Left hindlimb (tissue), 1 donor: ENCODE data around the gene EPB41L2.
"Not testable (repeated sequence)": the region's sequence is repeated elsewhere in the genome, so short reads cannot be mapped to it uniquely, and the experiment has no call there.

Source experiments
- DNase-seq: peaks from one replicate; pipeline ENCODE4 v3.0.0-alpha.2; 2018

The EPB41L2 gene

GRCh38 chr6:131001945-131002660 lies 60.9 kb downstream of the EPB41L2 start:
- DNase-seq = no peak

DNA sequence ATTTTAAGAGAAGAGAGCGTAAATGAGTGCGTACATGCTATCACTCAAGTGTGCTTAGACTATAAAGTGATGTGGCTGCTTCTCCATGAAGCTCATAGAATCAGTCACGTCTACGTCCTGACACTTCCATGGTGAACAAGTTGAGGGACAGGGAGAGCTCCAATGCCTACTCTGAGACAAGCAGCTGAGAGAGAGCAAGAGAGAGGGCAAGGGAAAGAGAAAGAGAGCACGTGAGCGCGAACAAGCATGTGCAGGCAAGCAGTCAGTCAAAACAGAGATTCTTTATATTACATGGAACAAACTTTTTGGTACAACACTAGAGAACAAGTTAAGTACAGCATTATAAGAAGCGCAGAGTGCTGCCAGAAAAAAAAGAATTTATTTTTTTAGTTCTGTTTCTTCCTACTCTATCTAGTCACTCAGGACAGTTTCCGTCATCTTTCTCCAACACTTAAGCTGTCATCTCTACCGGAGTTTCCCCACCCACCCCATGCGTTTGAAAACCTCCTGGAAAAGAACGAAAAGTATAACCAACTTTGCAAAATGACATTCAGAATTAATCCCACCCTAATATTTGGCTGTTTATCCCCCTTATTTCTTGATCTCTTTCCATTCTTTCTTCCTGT lies 61.8 kb downstream of the EPB41L2 start:
- DNase-seq = no peak

- no peak for DNase-seq
Observed at GRCh38 chr6:131000544-131000943, 62.5 kb downstream of the EPB41L2 start.

DNA sequence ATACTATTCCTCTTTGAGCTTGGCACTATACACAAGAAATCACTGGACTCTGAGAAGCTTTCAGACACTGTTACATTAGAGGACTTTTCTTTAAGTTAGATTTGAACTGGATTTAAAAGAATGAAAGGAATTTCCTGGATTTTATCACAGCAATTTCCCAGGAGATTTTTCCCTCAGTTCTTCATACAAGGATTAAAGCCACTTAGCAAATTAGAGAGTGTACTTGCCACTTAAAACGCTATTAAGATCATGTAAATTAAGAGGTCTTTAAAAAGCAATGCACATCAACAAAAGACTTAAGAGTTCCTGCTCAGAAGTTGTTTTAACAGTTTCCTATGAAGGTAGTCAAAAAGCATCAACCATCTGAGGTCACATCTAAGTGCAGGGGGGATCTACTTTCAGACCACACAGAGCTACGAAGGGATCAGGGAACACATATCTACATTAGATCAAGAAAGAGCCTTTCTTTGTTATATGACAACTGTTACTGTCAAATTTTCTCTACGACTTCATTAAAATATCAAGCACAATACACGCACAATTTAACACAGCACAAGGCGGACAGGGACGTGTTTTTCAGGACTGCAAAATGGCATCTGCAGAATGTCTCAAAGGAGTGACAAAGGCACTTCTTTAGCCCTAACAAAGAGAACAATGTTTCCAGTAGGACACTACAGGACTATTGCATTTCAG lies 65.8 kb downstream of the EPB41L2 start:
- no peak for DNase-seq

GRCh38 chr6:130996635-130997034 lies 66.4 kb downstream of the EPB41L2 start:
- no peak for DNase-seq

- no peak for DNase-seq
Observed at GRCh38 chr6:130995783-130996447, 67.1 kb downstream of the EPB41L2 start.

DNA sequence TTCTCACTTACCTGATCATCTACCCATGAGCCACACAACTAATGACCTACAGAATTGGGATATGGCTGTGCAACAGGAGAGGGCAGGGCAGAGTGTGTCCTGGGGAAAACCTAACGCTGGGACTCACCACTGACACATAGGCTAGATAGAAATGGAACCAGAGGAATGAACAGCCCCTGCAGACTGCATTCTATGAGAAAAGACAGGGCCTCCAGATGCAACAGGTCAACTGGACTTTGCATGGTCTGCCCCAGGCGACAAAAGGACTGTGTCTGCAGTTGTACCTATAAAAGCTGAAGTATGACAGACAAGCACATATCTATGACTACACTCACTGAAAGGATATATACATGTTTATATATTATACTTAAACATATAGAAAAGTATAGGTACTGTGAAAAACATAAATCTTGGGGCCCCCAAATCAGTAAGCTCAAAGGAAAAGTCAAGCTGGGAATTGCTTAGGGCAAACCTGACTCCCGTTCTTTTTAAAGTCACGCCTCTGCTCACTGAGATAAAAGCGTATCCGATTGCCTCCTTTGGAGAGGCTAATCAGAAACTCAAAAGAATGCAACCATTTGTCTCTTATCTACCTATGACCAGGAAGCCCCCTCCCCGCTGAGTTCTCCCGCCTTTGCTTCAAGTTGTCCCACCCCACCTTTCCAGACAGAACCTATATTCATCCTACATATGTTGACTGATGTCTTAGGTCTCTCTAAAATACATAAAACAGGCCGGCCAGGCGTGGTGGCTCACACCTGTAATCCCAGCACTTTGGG lies 68.5 kb downstream of the EPB41L2 start:
- DNase-seq = no peak

GRCh38 chr6:130993292-130993765 lies 69.7 kb downstream of the EPB41L2 start:
- no peak for DNase-seq

- DNase-seq = no peak
Observed at GRCh38 chr6:130991422-130992137, 71.5 kb downstream of the EPB41L2 start.

DNA sequence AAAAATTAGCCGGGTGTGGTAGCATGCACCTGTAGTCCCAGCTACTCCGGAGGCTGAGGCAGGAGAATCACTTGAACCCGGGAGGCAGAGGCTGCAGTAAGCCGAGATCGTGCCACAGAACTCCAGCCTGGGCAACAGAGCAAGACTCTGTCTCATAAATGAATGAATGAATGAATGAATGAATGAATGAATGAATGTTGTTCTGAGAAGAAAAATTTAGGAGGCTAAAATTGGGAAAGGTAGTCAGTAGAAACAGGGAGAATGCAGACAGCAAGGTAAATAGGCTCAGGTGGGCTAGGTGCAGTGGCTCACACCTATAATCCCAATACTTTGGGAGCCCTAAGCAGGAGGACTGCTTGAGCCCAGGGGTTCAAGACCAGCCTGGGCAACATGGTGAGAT lies 75.5 kb downstream of the EPB41L2 start:
- not testable (repeated sequence) for DNase-seq

DNA sequence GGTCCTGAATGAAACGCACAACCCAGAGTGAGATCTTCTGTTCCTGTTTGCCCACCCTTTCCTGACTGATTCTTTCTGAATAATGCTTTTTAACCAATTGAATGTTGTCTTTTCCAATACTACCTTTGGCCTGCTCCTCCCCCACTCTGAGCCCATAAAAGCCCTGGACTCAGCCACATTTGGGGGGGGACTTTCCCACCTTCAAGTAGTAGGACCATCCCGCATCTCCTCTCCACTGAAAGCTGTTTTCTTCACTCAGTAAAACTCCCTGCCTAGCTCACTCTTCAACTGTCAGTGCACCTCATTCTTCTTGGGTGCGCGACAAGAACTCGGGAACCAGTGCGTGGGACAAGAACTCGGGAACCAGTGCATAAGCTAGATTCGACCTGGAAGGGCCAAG lies 77.9 kb downstream of the EPB41L2 start:
- DNase-seq = no peak

DNA sequence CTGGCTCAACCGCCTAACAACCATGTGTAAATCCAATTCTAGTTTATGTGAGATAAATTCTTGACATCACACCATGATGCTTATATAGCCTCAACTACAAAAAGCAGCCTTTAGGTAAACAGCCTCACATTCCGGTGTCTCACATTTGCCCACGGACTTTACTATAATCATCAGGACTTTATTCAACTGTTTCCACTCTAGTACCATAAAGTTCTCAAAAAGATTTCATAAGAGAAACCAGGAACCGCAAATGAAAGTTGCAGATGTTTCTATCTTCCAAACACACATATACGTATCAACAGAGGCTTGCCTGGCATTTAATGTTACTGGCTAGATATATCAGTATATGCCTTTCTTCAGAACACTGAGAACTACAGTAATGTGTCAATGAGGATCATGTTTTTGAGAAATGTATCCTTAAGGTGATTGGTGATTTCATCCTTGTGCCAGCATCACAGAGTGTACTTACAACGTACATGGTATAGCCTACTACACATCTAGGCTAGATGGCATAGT lies 80.0 kb downstream of the EPB41L2 start:
- DNase-seq = no peak

GRCh38 chr6:130982135-130982534 lies 80.9 kb downstream of the EPB41L2 start:
- DNase-seq = no peak

GRCh38 chr6:130981409-130981808 lies 81.6 kb downstream of the EPB41L2 start:
- no peak for DNase-seq

DNA sequence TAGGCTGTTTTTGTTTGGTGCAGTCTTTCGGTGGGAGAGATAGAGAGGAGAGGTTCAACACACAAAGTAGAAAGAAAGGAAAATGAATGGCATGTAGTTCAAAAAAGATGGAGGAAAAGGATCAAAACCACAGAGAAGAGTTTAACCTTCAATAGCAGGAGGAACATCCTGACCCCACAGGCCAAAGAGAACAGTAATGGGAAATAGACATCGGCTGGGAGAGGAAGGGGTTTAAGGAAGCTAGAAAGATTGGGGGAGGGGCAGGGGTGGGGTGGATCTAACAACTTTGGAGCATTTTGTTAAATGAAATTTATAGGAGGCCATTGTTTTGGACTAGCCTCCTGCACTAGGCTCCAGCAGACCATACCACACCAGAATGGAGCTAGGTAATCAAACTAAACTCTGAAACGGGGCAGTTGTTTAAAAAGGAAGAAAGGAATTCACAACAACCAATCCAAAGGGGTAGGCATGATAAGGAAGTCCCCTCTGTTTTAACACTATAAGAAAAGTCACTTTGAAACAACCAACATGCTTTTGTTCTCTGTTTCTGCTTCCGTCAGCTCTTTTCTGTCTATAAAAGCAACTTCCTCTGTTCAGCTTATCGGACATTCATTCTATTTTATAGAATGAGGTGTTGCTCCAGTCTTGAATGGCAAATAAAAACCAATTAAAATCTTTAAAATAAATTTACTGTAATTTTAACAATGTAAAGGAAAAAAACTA lies 82.6 kb downstream of the EPB41L2 start:
- DNase-seq = no peak

GRCh38 chr6:130978660-130979396 lies 84.2 kb downstream of the EPB41L2 start:
- no peak for DNase-seq

DNA sequence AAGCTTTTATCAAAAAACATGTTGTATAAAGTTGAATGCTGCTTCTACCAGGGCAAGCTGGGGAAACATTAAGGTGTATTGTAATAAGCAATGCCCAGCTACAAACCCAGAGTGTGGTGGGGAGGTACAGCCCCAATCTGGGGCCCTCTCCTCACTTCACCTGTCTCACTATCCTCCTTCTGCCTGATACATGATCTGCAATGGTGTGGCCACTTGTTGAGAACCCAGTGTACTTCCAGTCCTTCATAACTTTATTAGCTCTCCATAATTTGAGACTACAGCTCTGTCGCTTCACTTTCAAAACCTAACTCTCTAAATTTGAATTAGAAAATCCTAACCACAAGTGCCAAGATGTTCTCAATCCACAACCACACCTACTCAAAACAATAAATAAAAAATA lies 84.9 kb downstream of the EPB41L2 start:
- no peak for DNase-seq

- DNase-seq = no peak
Observed at GRCh38 chr6:130975325-130975724, 87.7 kb downstream of the EPB41L2 start.

- no peak for DNase-seq
Observed at GRCh38 chr6:130973521-130974277, 89.3 kb downstream of the EPB41L2 start.
